Measurements from ENCODE around the gene TEX52.
A peak's percentile ranks its signal among the peaks of the same experiment; 100 is the strongest.

TEX52 gene

GRCh38 chr12:2829275-2829674, 27.6 kb downstream of the TEX52 start:
- no peak for DNase-seq (ENCODE audit: low spot score)

- DNase-seq (ENCODE audit: low spot score): no peak
These were observed 29.9 kb downstream of the TEX52 start for GRCh38 chr12:2826721-2827515.

- no peak for DNase-seq (ENCODE audit: low spot score)
These were observed 30.8 kb downstream of the TEX52 start for GRCh38 chr12:2826036-2826435.

DNA sequence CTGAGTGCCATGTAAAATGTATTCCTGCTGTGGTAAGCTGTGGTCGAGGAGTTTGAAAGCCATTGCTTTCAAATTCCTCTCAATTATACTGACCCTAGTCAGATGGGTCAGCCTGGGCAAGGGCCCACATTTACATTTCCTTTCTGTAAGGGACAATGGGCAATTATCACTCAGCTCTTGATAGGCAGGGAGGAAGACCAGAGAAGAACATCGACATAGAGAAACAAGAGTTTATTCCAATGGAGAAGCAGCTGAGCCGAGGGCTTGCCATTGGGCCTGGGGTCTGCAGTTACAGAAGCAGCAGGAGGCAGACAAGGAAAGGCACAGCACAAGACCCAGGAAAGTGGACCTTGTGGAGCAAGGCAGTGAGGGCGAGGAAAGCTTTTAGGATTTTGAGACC, 31.7 kb downstream of the TEX52 start:
- no peak for DNase-seq (ENCODE audit: low spot score)

GRCh38 chr12:2824541-2824940, 32.3 kb downstream of the TEX52 start:
- DNase-seq (ENCODE audit: low spot score): no peak

DNA sequence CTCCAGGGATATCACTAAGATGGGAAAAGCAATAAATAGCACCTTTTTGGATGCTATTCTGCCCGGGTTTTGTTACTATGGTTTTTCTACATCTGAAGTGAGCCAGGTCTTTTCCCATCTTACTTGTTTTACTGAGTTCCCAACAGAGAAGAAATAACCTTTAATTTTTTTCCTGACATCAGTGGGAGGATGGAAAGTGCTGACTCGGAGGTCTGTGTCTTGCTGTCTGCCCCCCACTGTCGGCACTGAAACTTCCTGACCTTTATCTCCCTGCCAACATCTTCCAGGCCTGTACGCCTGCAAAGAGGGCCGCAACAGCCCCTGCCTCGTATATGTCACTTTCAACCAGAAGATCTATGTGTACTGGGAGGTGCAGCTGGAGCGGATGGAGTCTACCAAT, 33.4 kb downstream of the TEX52 start:
- DNase-seq (ENCODE audit: low spot score): no peak

DNA sequence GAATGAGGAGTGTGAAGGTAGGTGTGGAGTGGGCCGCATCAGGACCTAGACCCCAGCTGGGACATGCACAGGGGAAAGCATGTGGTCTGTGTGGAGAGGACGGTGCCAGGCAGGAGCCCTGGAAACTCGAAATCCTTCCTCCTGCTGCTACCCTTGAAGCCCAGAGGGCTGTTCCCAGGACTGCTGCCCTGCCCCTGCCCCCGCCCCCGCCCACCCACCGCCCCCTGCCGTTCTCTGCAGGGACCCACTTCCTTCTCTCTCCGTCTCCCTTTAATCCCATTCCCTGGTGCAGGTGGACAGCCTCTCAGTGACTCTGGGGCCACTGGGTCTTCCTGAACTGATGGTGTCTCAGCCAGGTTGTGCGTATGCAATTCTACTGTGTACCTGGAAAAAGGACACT, 36.4 kb downstream of the TEX52 start:
- no peak for DNase-seq (ENCODE audit: low spot score)

DNA sequence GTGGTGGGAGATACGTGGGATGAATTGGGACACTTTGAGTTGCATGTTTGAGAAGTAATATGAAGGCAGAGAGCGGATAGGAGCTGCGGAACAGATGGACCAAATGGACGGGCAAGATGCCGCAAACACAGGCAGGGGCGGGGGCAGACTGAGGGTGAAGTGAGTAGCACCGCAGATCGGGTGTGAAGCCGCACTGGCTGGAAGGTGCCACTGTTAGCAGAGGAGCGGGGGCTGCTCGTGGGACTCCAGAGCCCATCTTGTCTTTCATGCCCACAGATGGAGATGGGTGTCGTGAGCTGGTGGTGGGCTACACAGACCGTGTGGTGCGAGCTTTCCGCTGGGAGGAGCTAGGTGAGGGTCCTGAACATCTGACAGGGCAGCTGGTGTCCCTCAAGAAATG, 37.0 kb downstream of the TEX52 start:
- DNase-seq (ENCODE audit: low spot score): no peak

- DNase-seq (ENCODE audit: low spot score): peak; percentile 70
These were observed 43.3 kb downstream of the TEX52 start for GRCh38 chr12:2813214-2814185.

GRCh38 chr12:2812290-2813213, 44.3 kb downstream of the TEX52 start, which contains the start of gene ITFG2:
Gene ITFG2, plus strand, starts transcription at chr12:2812668. Its CDS starts 93 bp downstream, at chr12:2812761.
- DNase-seq (ENCODE audit: low spot score): peak; percentile 99

DNA sequence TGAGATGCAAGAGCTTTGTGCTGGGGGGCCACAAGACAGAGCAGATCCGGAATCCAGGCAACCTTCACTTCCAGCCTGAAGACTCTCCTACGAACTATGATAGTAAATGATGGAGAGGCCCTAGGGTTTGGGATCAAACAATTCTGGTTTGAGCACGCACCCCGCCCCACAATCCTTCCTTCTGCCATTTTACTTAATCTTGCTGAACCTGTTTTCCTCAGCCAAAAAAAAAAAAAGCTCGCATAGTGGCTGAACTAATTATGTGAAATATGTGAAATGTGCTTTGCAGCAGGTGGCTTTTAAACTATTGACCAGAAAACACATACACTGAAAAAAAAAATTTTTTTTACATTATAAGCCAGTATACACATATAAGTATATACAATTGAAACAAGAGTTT, 45.0 kb downstream of the TEX52 start:
- DNase-seq (ENCODE audit: low spot score): no peak

DNA sequence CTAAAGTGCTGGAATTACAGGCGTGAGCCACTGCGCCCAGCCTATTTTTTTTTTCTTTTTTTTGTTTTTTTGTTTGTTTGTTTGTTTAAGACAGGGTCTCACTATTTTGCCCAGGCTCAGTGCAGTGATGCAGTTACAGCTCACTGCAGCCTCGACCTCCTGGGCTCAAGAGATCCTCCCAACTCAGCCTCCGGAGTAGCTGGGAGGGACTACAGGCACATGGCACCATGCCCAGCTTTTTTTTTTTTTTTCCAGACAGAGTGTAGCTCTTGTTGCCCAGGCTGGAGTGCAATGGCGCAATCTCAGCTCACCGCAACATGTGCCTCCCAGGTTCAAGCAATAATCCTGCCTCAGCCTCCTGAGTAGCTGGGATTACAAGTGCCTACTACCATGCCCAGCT, 50.1 kb downstream of the TEX52 start:
- no peak for DNase-seq (ENCODE audit: low spot score)

DNA sequence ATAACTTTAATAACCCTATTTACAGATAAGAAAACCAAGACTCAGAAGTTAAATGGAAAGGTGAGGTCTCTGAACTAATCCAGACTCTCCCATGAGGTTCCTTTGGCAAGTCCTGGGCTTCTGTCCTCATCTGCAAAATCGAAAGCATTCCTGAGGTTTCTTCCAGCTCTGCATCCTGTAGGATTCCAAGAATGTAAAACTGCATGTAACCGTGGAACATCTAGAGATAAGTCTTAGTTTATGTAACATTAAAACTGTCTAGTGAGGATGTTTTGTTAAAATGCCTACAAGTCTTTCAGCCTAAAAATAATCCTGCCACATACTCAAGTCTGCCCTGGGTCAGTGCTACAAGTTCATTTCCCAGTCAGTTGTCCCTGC, 51.7 kb downstream of the TEX52 start:
- DNase-seq (ENCODE audit: low spot score): no peak

GRCh38 chr12:2804393-2805142, 52.3 kb downstream of the TEX52 start:
- peak; percentile 78 for DNase-seq (ENCODE audit: low spot score)

- DNase-seq (ENCODE audit: low spot score): no peak
These were observed 53.0 kb downstream of the TEX52 start for GRCh38 chr12:2803635-2804392.

DNA sequence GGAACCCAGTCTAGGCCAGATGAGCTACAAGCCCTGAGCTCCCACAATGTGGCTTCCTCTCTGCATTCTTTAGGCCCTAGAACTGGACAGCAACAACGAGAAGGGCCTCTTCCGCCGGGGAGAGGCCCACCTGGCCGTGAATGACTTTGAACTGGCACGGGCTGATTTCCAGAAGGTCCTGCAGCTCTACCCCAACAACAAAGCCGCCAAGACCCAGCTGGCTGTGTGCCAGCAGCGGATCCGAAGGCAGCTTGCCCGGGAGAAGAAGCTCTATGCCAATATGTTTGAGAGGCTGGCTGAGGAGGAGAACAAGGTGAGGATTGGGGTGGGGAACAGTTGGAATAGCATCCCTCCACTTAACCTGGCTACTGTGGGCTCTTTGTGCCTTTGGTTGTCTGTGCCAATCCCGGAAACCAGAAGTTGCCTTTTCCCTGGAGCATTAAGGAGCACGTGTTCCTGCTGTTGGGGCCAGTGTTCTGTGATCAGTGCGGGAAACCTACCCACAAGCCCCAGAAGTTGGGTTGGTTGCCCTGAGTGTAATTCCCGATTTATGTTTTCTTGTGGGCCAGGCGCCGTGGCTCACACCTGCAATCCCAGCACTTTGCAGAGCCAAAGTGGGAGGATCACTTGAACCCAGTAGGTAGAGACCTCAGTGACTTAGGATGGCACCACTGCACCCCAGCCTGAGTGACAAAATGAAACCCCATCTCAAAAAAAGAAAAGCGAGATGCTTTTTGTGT, 55.6 kb downstream of the TEX52 start:
- no peak for DNase-seq (ENCODE audit: low spot score)

DNA sequence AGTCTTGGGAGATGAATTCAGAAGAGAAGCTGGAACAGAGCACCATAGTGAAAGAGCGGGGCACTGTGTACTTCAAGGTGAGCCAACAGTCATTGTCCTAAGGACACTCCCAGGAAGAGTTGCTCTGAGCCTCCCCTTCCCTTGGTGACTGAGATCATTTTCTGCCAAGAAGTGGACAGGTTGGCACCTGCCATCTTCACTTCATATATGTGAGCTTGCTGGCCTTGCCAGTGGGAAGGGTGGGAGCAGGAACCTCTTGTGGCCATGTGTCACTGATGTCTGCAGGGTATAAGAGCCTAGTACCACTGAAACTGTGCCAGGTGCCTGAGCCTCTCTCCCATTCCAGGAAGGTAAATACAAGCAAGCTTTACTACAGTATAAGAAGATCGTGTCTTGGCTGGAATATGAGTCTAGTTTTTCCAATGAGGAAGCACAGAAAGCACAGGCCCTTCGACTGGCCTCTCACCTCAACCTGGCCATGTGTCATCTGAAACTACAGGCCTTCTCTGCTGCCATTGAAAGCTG, 56.7 kb downstream of the TEX52 start:
- DNase-seq (ENCODE audit: low spot score): no peak
